H1 (cell line): ENCODE results near the gene ARL14. TPM values are rescaled to one million over a fixed set of nuclear protein-coding genes. Genes with fewer than 3 reads are reported as not detected.

Experiments used
- CTCF ChIA-PET: fragments of 300-600 bp; sonication (Branson Sonifier 250); formaldehyde crosslinking; loops from one replicate; lab custom pipeline; 2021; ENCODE audit not compliant: partially characterized antibody; lab: Charles Lee
- POLR2A ChIA-PET: fragments of 300-600 bp; sonication (Branson Sonifier 250); formaldehyde crosslinking; loops from one replicate; lab custom pipeline; 2021; ENCODE audit warnings: inconsistent platforms; ENCODE audit not compliant: partially characterized antibody; lab: Charles Lee
- DNase-seq, 2 experiments: peaks; one replicate each; pipeline versions ENCODE4 v3.0.0 to v3.0.0-alpha.2; 2010 to 2022; ENCODE audit warnings: low spot score in 2 of 2, low read depth in 1 of 2, mixed read lengths in 1 of 2
- FAIRE-seq: peaks from 2 replicates; lab custom pipeline; 2011; peaks lifted over from hg19 to GRCh38; lab: Jason Lieb, UNC
- H2AFZ ChIP-seq: 2 replicates; pipeline ENCODE4 v1.8.1; 2012; ENCODE audit warnings: low read length, inconsistent platforms
- H2AK5ac ChIP-seq: 2 replicates; pipeline ENCODE4 v1.6.1; 2013; ENCODE audit warnings: low read depth, low read length
- H2BK120ac ChIP-seq: replicated peaks from 2 replicates; pipeline ENCODE3; 2013; ENCODE audit warnings: low read depth, low read length, inconsistent platforms
- H2BK12ac ChIP-seq: 2 replicates; pipeline ENCODE4 v1.6.1; 2013; ENCODE audit warnings: low read depth, low read length
- H2BK15ac ChIP-seq: 2 replicates; pipeline ENCODE4 v1.6.1; 2013; ENCODE audit warnings: low read length
- H2BK20ac ChIP-seq: 2 replicates; pipeline ENCODE4 v1.6.1; 2013; ENCODE audit warnings: low read length
- H2BK5ac ChIP-seq: 2 replicates; pipeline ENCODE4 v1.6.1; 2013; ENCODE audit warnings: low read depth, low read length
- H3K14ac ChIP-seq: 2 replicates; pipeline ENCODE4 v1.6.1; 2013; ENCODE audit warnings: inconsistent platforms; ENCODE audit not compliant: insufficient read length
- H3K18ac ChIP-seq: 2 replicates; pipeline ENCODE4 v1.6.1; 2013; ENCODE audit warnings: low read length; ENCODE audit errors: extremely low read depth
- H3K23ac ChIP-seq: 2 replicates; pipeline ENCODE4 v1.6.1; 2013; ENCODE audit warnings: inconsistent platforms; ENCODE audit not compliant: insufficient read length
- H3K23me2 ChIP-seq: 2 replicates; pipeline ENCODE4 v1.6.1; 2013; ENCODE audit warnings: low read depth, low read length
- H3K27ac ChIP-seq: 2 replicates; pipeline ENCODE4 v1.6.1; 2011; ENCODE audit warnings: low read depth, low read length, inconsistent platforms
- H3K27me3 ChIP-seq, 4 experiments: replicated peaks in 1 of 4; 1 replicate in 1 of 4; 2 replicates in 3 of 4; pipeline versions ENCODE4 v1.6.1 to v1.8.1; 2011 to 2013; ENCODE audit warnings: low read length in 3 of 4, mild to moderate bottlenecking in 3 of 4, inconsistent platforms in 2 of 4, mixed read lengths in 2 of 4, moderate library complexity in 1 of 4; ENCODE audit not compliant: control insufficient read depth in 3 of 4, insufficient read depth in 3 of 4; ENCODE audit errors: extremely low read depth in 1 of 4
- H3K36me3 ChIP-seq, 4 experiments: 2 replicates each; pipeline versions ENCODE4 v1.6.1 to v1.8.1; 2011 to 2013; ENCODE audit warnings: mild to moderate bottlenecking in 4 of 4, low read length in 3 of 4, moderate library complexity in 2 of 4, control low read depth in 1 of 4, inconsistent platforms in 1 of 4; ENCODE audit not compliant: insufficient read depth in 4 of 4, control insufficient read depth in 2 of 4
- H3K4ac ChIP-seq: replicated peaks from 2 replicates; pipeline ENCODE3; 2013; ENCODE audit warnings: low read length, low read depth, mixed read lengths, inconsistent platforms; ENCODE audit not compliant: insufficient read length
- H3K4me1 ChIP-seq, 4 experiments: replicated peaks in 1 of 4; 1 replicate in 1 of 4; 2 replicates in 3 of 4; pipeline versions ENCODE4 v1.6.1 to v1.8.1; 2011 to 2013; ENCODE audit warnings: low read length in 3 of 4, inconsistent platforms in 2 of 4, mixed read lengths in 1 of 4; ENCODE audit not compliant: insufficient read depth in 4 of 4, control insufficient read depth in 3 of 4
- H3K4me2 ChIP-seq, 2 experiments: 2 replicates each; pipeline versions ENCODE4 v1.6.1 to v1.8.1; 2011 to 2013; ENCODE audit warnings: low read depth in 2 of 2, low read length in 2 of 2, control low read depth in 1 of 2, inconsistent platforms in 1 of 2, mild to moderate bottlenecking in 1 of 2; ENCODE audit not compliant: insufficient read depth in 1 of 2
- H3K4me3 ChIP-seq, 4 experiments: fragments of 200-600, 300-600 bp in 1 of 4; sonication (generic), shearing (Covaris generic), sonication (Bioruptor Twin) in 1 of 4; 2 replicates each; pipeline versions ENCODE4 v1.5.1 to v1.8.1; 2011 to 2016; ENCODE audit warnings: low read length in 4 of 4, low read depth in 3 of 4, control low read depth in 2 of 4, inconsistent platforms in 2 of 4, mild to moderate bottlenecking in 2 of 4, mixed read lengths in 1 of 4, moderate library complexity in 1 of 4; ENCODE audit not compliant: insufficient read depth in 2 of 4; ENCODE audit errors: extremely low read depth in 1 of 4
- H3K56ac ChIP-seq: replicated peaks from 2 replicates; pipeline ENCODE3; 2013; ENCODE audit warnings: low read depth, mild to moderate bottlenecking, mixed read lengths, low read length, inconsistent platforms; ENCODE audit not compliant: insufficient read length
- H3K79me1 ChIP-seq: 2 replicates; pipeline ENCODE4 v1.6.1; 2013; ENCODE audit warnings: low read depth, low read length, control low read depth
- H3K79me2 ChIP-seq, 2 experiments: 2 replicates each; pipeline versions ENCODE4 v1.6.1 to v1.8.1; 2012 to 2013; ENCODE audit warnings: low read length in 2 of 2, mild to moderate bottlenecking in 2 of 2, inconsistent platforms in 1 of 2; ENCODE audit not compliant: insufficient read depth in 2 of 2, control insufficient read depth in 1 of 2
- H3K9ac ChIP-seq, 4 experiments: replicated peaks in 1 of 4; 1 replicate in 1 of 4; 2 replicates in 3 of 4; pipeline versions ENCODE4 v1.6.1 to v1.8.1; 2011 to 2013; ENCODE audit warnings: low read depth in 3 of 4, low read length in 3 of 4, control low read depth in 2 of 4, mild to moderate bottlenecking in 2 of 4, moderate library complexity in 2 of 4, inconsistent platforms in 1 of 4; ENCODE audit errors: extremely low read depth in 1 of 4
- H3K9me3 ChIP-seq, 2 experiments: 2 replicates each; pipeline versions ENCODE4 v1.6.1 to v1.8.1; 2012 to 2013; ENCODE audit warnings: mild to moderate bottlenecking in 2 of 2, moderate library complexity in 2 of 2, control low read depth in 1 of 2, inconsistent platforms in 1 of 2, low read depth in 1 of 2, low read length in 1 of 2, mixed read lengths in 1 of 2; ENCODE audit not compliant: insufficient read depth in 2 of 2
- H4K20me1 ChIP-seq, 2 experiments: replicated peaks in 1 of 2; 2 replicates each; pipeline versions ENCODE3 to v1.8.1; 2011 to 2013; ENCODE audit warnings: inconsistent platforms in 2 of 2, low read length in 2 of 2, mild to moderate bottlenecking in 1 of 2; ENCODE audit not compliant: insufficient read depth in 2 of 2, control insufficient read depth in 1 of 2
- H4K5ac ChIP-seq: 2 replicates; pipeline ENCODE4 v1.6.1; 2013; ENCODE audit warnings: low read length, low read depth, mixed read lengths, inconsistent platforms; ENCODE audit not compliant: insufficient read length
- H4K8ac ChIP-seq: 2 replicates; pipeline ENCODE4 v1.8.0; 2013; ENCODE audit warnings: mild to moderate bottlenecking, moderate library complexity, low read length, inconsistent platforms; ENCODE audit not compliant: insufficient read depth; ENCODE audit errors: extremely low read depth
- H4K91ac ChIP-seq: replicated peaks from 2 replicates; pipeline ENCODE3; 2013; ENCODE audit warnings: low read length, mixed read lengths, inconsistent platforms; ENCODE audit not compliant: insufficient read length
- BCL11A ChIP-seq, 2 experiments: IDR thresholded peaks; one replicate each; pipeline ENCODE4 v1.6.1; 2011; ENCODE audit warnings: low read depth in 2 of 2, low read length in 2 of 2, mild to moderate bottlenecking in 2 of 2
- CTBP2 ChIP-seq: IDR thresholded peaks from 2 replicates; pipeline ENCODE4 v1.7.0; 2011; ENCODE audit warnings: borderline replicate concordance, mild to moderate bottlenecking, moderate library complexity, mixed read lengths, low read length; ENCODE audit not compliant: insufficient read depth, insufficient read length
- EZH2 ChIP-seq: fragments of 200-600 bp; sonication (generic); IDR thresholded peaks from 2 replicates; pipeline ENCODE4 v1.7.1; 2012; ENCODE audit warnings: low read depth, mild to moderate bottlenecking, moderate library complexity, low read length, inconsistent platforms; ENCODE audit not compliant: severe bottlenecking
- JUN ChIP-seq: IDR thresholded peaks from 2 replicates; pipeline ENCODE4 v1.6.1; 2011; ENCODE audit warnings: low read depth, mild to moderate bottlenecking, improper control_type of control experiment, low read length
- KDM4A ChIP-seq: IDR thresholded peaks from one replicate; pipeline ENCODE4 v1.7.1; 2012; ENCODE audit warnings: low read depth, mild to moderate bottlenecking, moderate library complexity, low read length, inconsistent platforms; ENCODE audit not compliant: severe bottlenecking
- KDM5A ChIP-seq: fragments of 200-600 bp; IDR thresholded peaks from 2 replicates; pipeline ENCODE4 v1.7.1; 2012; ENCODE audit warnings: mild to moderate bottlenecking, low read length, inconsistent platforms, mixed read lengths
- MAX ChIP-seq: IDR thresholded peaks from 2 replicates; pipeline ENCODE4 v1.6.1; 2012; ENCODE audit warnings: inconsistent platforms
- RXRA ChIP-seq: IDR thresholded peaks from 2 replicates; pipeline ENCODE4 v1.6.1; 2011; ENCODE audit warnings: low read depth, mild to moderate bottlenecking, low read length, moderate library complexity; ENCODE audit not compliant: insufficient read depth
- SP1 ChIP-seq: IDR thresholded peaks from 2 replicates; pipeline ENCODE4 v1.6.1; 2011; ENCODE audit warnings: low read depth, low read length
- TAF1 ChIP-seq: IDR thresholded peaks from 2 replicates; pipeline ENCODE4 v1.6.1; 2011; ENCODE audit warnings: mild to moderate bottlenecking, low read depth, low read length
- TAF7 ChIP-seq: optimal IDR thresholded peaks from 2 replicates; pipeline ENCODE3; 2011; ENCODE audit warnings: low read depth, mild to moderate bottlenecking, inconsistent platforms, low read length, moderate library complexity, borderline replicate concordance
- WGBS, 2 experiments: shearing (Covaris generic) in 1 of 2; methylation state at CpG; one replicate each; pipeline versions ENCODE4 v1.1.6 to v1.1.7; 2013 to 2015; ENCODE audit warnings: low lambda C conversion rate in 2 of 2, mixed read lengths in 2 of 2, inconsistent platforms in 1 of 2, low coverage in 1 of 2, missing lambda C conversion rate in 1 of 2; ENCODE audit not compliant: insufficient replicate concordance in 2 of 2, insufficient coverage in 1 of 2, insufficient read length in 1 of 2; ENCODE audit errors: extremely low coverage in 1 of 2, missing lambda C conversion rate in 1 of 2; 5-methylcytosine and 5-hydroxymethylcytosine counted together
- polyA plus RNA-seq, 7 experiments: library from polyadenylated mRNA; depleted of rRNA in 3 of 7; stranded (reverse) in 5 of 7; unstranded in 2 of 7; fragments of >200 nt in 5 of 7; fragments of 200-250 nt in 2 of 7; gene quantifications; 1 replicate in 5 of 7; 2 replicates in 1 of 7; 4 replicates in 1 of 7; pipeline versions ENCODE4 v1.2.1 to v1.2.3, GENCODE V29; 2011 to 2013; ENCODE audit warnings: missing spikeins in 2 of 7, mixed read lengths in 2 of 7
- total RNA-seq: library from RNA; stranded (reverse); fragmentation: NEBNext Ultra II Directional; extraction: Animal tissue kit (Norgen Biotek cat#: 25700); gene quantifications from 2 replicates; pipeline ENCODE4 v1.2.1, GENCODE V29; 2021

Gene ARL14
- total and polyA plus RNA-seq, 2 of the 8 experiments (the other 6 are each of a cell fraction or from before 2014, with no cell fraction given) = not detected

GRCh38 chr3:160649596-160649995 is 27.4 kb upstream of the ARL14 start:
- no peak overlapping the region for H2AFZ ChIP-seq
- H3K79me2 ChIP-seq = no peaks in the 10 kb centered on the region
- H2BK12ac ChIP-seq = no peak overlapping the region
- H2BK5ac ChIP-seq = no peak overlapping the region
- no peak overlapping the region for H2BK120ac ChIP-seq
- no peak overlapping the region for H3K27ac ChIP-seq
- no peak for DNase-seq
- no peak overlapping the region for H2AK5ac ChIP-seq
- H4K91ac ChIP-seq = no peak overlapping the region
- no peaks in the 10 kb centered on the region for H3K4me1 ChIP-seq
- 90% methylated on average over 3 of the region's 3 CpGs; no CpG with 5 or more reads in 1 of the 2 experiments for WGBS, 2 experiments
- CTCF ChIA-PET = interaction anchor here (0.6 to 1.3 kb wide), 2 partner anchors 11 to 41 kb away, joined by 3 read pairs; no protein-coding TSS in a partner anchor
- POLR2A ChIA-PET = no interaction called here
- H3K36me3 ChIP-seq = no peaks in the 10 kb centered on the region
- no peak overlapping the region for H3K4me3 ChIP-seq
- H4K5ac ChIP-seq = no peak overlapping the region
- H3K79me1 ChIP-seq = no peaks in the 10 kb centered on the region
- FAIRE-seq = no peak
- H3K18ac ChIP-seq = no peak overlapping the region
- H3K4ac ChIP-seq = no peak overlapping the region
- no peaks in the 10 kb centered on the region for H3K23me2 ChIP-seq
- no peak overlapping the region for H3K9ac ChIP-seq
- H3K14ac ChIP-seq = no peak overlapping the region
- peaks cover 0 to 5% of the 10 kb centered on the region in 2 experiments; a peak in 1 of 4 replicates for H3K9me3 ChIP-seq
- no peak overlapping the region for H3K56ac ChIP-seq
- H3K23ac ChIP-seq = no peak overlapping the region
- no peak overlapping the region for H2BK15ac ChIP-seq
- H3K4me2 ChIP-seq = no peak overlapping the region
- no peak overlapping the region for H4K8ac ChIP-seq
- H2BK20ac ChIP-seq = no peak overlapping the region
- H4K20me1 ChIP-seq = no peaks in the 10 kb centered on the region
- no peaks in the 10 kb centered on the region for H3K27me3 ChIP-seq
- TF ChIP-seq KDM5A = no peak
- no peak for TF ChIP-seq JUN
- no peak for TF ChIP-seq TAF1
- TF ChIP-seq SP1 = no peak
- TF ChIP-seq KDM4A = no peak
- TF ChIP-seq EZH2 = no peak
- no peak for TF ChIP-seq TAF7
- TF ChIP-seq BCL11A (IDR thresholded peaks at IDR 0.05; ENCODE audit: low read depth in 2 of 2, low read length in 2 of 2) = no peak
- TF ChIP-seq RXRA = no peak
- no peak for TF ChIP-seq CTBP2
- TF ChIP-seq MAX = no peak
